Inflammatory macrophage (primary cell): ENCODE results near the gene MYMX.

Experiments
- DNase-seq, 2 donors: peaks; one replicate each; pipeline ENCODE4 v3.0.0-alpha.2; 2020 to 2022

MYMX gene

DNA sequence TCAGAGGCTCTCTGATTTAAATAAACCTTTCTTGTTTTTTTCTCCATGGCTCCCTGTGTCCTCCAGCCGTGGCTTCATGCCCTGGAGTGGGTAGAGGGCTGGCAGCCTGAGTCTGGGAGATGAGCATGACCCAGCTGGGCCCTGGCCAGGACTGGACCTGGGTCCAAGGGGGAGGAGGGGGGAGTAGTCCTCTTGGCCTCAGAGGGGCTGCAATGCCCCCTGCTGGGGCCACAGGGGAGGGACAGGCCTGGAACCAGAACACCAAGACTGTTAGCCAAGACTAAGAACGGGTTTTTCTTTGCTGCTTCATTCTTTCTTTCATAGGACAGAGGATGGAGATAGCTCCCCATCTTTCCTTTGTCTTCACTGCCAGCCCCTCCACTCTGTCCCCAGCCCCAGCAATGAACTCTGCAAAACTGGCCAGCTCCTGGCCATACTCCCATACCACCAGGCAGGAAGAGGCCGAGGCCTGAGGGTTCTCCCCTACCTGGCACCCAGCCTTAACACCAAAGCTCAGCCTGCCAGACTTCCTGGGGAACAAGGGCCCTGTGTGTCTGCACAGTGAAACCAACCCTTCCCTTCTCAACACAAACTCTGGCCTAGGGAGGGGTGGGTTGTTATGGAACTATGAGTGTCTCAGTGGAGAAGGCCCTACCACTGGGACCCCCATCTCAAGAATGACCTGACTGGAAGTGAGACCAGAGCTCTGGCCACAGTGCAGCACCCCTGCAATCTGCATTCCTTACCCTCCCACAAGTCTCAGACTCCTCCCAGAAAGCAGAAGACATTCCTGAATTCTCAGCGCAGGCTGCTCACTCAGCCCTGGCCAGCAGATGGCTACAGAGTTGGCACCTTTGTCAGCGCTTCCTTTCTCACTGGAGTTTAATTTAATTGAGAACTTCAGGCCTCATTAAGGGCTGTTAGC is 17.6 kb downstream of the MYMX start:
- peak; percentile 33 to 56 for DNase-seq

GRCh38 chr6:44235269-44235668 is 18.5 kb downstream of the MYMX start:
- DNase-seq = no peak

GRCh38 chr6:44235891-44236516 is 19.3 kb downstream of the MYMX start:
- DNase-seq = no peak

- DNase-seq = peak; percentile 90 to 92
These were observed 20.5 kb downstream of the MYMX start for GRCh38 chr6:44237021-44237812.

GRCh38 chr6:44237813-44238433 is 21.2 kb downstream of the MYMX start:
- peak; percentile 82 to 84 for DNase-seq

GRCh38 chr6:44238687-44239350 is 22.1 kb downstream of the MYMX start:
- no peak for DNase-seq

GRCh38 chr6:44243345-44243744 is 26.6 kb downstream of the MYMX start:
- DNase-seq = no peak

GRCh38 chr6:44245391-44245911 is 28.7 kb downstream of the MYMX start:
- DNase-seq = no peak

DNA sequence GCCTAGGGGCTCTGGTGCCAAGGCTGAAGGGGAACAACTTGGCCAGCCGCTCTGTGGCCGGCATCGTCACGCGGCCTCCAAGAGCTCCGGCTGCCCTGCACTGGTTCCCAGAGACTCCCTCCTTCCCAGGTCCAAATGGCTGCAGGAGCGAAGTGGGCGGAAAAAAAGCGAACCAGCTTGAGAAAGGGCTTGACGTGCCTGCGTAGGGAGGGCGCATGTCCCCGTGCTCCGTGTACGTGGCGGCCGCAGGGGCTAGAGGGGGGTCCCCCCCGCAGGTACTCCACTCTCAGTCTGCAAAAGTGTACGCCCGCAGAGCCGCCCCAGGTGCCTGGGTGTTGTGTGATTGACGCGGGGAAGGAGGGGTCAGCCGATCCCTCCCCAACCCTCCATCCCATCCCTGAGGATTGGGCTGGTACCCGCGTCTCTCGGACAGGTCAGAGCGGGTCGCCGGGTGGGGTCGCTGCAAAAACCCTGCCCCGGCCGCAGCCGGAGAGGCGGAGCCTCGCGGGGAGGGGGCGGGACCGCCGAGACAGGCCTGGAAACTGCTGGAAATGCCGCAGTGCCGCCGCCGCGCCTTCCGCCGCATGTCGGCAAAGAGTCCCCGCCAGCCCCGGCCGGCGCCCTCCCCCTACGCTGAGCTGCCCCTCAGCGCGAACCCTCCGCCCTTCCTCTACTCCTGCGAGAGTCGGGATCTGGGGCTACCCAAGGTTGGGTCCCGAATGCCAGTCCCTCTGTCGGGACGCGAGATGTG is 29.4 kb downstream of the MYMX start:
- peak; percentile 68 to 82 for DNase-seq

DNA sequence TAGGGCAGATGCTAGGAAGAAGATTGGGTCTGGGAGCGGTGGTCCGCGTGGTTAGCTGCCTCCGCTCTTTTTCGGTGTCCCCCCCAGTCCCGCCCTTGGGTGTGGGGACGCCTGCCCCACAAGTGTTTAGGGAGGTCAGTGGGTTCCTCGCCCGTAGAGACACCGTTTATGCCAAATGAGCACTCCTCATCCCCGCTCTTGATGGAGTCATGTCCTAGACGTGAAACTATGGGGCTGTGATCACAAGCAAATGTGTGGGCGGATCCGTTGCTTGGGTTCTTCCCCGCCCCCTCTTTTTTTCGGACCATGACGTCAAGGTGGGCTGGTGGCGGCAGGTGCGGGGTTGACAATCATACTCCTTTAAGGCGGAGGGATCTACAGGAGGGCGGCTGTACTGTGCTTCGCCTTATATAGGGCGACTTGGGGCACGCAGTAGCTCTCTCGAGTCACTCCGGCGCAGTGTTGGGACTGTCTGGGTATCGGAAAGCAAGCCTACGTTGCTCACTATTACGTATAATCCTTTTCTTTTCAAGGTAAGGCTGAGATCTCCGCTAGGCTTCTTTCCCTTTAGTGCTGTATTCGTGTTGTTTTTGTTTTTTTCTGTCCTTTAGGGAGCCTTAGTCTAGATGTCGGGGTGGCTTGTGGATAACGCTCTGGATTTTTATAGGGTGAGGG is 30.1 kb downstream of the MYMX start, which contains the start of gene HSP90AB1:
Gene HSP90AB1 (plus strand): TSS at position 439 of the 675 bp plus-strand sequence. CDS start 1,529 bp downstream, outside the sequence.
- DNase-seq = peak; percentile 95 to 96

DNA sequence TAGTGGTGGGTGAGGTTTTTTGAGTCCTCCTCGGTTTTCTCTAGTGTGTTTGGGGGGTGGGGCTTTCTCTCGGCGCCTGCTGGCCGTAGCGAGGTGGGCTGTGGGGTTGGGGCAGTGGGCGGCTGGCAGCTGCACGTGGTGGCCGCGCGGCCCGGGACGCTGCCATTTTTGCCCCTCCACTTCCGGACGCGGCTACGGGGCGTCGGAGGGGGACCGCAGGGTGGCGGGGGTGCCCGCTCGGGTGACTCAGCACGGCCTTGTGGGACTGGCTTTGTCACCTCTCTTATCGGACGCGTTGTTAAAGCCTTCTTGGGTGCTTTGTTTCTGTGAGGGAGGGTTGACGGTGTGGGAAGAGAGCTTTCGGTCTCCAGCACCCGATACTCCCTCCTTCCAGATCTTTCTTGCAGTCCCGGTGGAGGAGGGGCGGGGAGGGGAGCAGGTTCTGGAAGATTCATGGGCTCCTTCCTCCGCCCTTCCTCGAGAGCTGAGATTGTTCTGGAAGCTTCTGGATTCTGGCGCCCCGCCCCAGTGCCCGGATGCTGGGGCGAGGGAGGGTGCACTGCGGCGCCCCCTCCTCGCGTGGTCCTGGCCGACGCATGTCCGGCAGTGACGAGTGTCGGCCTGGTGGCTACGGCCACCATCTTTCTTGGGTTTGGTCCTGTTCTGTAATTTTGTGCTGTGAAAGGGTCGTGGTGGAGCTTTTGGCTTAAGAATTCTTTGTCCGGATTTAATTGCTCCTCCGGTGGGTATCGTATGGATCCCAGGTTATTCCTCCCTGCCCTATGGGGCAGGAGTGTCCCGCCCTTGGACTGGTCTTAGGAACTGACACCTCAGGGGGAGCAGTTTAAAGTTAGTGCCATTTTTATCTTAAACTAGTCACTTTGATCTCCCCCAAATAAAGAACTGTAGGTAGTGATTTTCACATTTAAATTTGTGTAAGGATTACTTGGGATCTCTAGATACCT is 30.9 kb downstream of the MYMX start:
- DNase-seq = peak; percentile 74 to 84

GRCh38 chr6:44248579-44248978 is 31.9 kb downstream of the MYMX start:
- no peak for DNase-seq

DNA sequence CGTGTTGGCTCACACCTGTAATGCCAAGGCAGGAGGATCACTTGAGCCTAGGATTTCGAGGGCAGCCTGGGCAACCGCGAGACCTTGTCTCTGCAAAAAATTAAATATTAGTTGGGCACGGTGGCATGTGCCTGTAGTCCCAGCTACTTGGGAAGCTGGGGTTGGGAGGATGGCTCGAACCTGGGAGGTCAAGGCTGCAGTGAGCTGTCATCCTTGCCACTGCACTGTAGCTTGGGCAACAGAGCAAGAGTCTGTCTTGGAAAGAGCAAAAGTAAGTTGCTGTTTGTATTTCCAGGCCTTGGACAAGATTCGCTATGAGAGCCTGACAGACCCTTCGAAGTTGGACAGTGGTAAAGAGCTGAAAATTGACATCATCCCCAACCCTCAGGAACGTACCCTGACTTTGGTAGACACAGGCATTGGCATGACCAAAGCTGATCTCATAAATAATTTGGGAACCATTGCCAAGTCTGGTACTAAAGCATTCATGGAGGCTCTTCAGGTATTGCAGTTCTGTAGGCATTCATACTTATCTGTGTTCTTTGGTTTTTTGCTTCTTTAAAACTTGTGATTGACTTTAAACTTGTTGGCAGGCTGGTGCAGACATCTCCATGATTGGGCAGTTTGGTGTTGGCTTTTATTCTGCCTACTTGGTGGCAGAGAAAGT is 32.5 kb downstream of the MYMX start:
- DNase-seq = no peak

- no peak for DNase-seq
These were observed 33.5 kb downstream of the MYMX start for GRCh38 chr6:44250067-44250717.

DNA sequence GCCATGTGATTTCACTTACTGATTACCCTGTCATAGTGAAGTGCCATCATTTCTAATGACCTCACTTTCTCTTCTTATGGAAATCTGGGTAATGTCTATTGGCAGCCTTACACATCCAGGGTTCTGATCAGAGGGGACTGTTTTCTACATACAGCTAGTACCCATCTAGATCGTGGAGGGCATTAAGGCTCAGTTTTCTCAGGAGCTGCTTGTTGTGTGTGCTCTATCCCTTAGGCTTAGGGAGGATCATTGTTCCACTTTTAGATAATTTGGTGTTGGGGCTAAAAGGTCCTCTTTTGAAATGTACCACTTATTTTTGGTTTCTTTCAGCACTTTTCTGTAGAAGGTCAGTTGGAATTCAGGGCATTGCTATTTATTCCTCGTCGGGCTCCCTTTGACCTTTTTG is 34.0 kb downstream of the MYMX start:
- no peak for DNase-seq

- DNase-seq = no peak
These were observed 35.1 kb downstream of the MYMX start for GRCh38 chr6:44251576-44252524.
